GM23338 (cell line): ENCODE results near the gene ENPP7.

Experiments
- CREB1 ChIP-seq: fragments of 250-450 bp; sonication (Bioruptor Pico); IDR thresholded peaks from 2 replicates; pipeline ENCODE4 v1.5.0; 2020; ENCODE audit warnings: low read depth, mild to moderate bottlenecking, moderate library complexity
- EZH2 ChIP-seq: fragments of 200-600 bp; sonication (generic); IDR thresholded peaks from one replicate; pipeline ENCODE4 v1.8.0; 2017; ENCODE audit warnings: antibody characterized with exemption, mild to moderate bottlenecking, low read depth; ENCODE audit not compliant: unreplicated experiment
- EZH2phosphoT487 ChIP-seq: fragments of 200-600 bp; sonication (generic); IDR thresholded peaks from one replicate; pipeline ENCODE4 v1.8.1; 2018; ENCODE audit warnings: antibody characterized with exemption; ENCODE audit not compliant: unreplicated experiment
- JUNB ChIP-seq: IDR thresholded peaks from one replicate; pipeline ENCODE4 v1.6.1; 2016; ENCODE audit warnings: antibody characterized with exemption; ENCODE audit not compliant: unreplicated experiment
- POLR2AphosphoS5 ChIP-seq: IDR thresholded peaks from 2 replicates; pipeline ENCODE4 v1.6.1; 2016; ENCODE audit warnings: antibody characterized with exemption, low read depth
- ZNF114 ChIP-seq: fragments of 250-450 bp; sonication (Bioruptor Pico); IDR thresholded peaks from 2 replicates; pipeline ENCODE4 v1.5.0; 2020; ENCODE audit warnings: mild to moderate bottlenecking, moderate library complexity
- ZNF331 ChIP-seq: fragments of 250-450 bp; sonication (Bioruptor Pico); IDR thresholded peaks from 2 replicates; pipeline ENCODE4 v1.5.0; 2020; ENCODE audit warnings: low read depth, mild to moderate bottlenecking, moderate library complexity
- TF ChIP-seq, protein P1 (sequence below), 2 experiments: fragments of 200-600 bp in 1 of 2; sonication (generic) in 1 of 2; conservative IDR thresholded peaks; 2 replicates each; pipeline versions ENCODE4 v1.5.1 to v1.6.1; 2016 to 2017; ENCODE audit warnings: antibody characterized with exemption in 2 of 2, low read depth in 2 of 2, mild to moderate bottlenecking in 2 of 2, moderate library complexity in 1 of 2
- TF ChIP-seq, protein P2 (sequence below): IDR thresholded peaks from one replicate; pipeline ENCODE4 v1.6.1; 2018; ENCODE audit warnings: antibody characterized with exemption; ENCODE audit not compliant: unreplicated experiment
- TF ChIP-seq, protein P3 (sequence below): IDR thresholded peaks from 2 replicates; pipeline ENCODE4 v1.6.1; 2016; ENCODE audit warnings: antibody characterized with exemption

DNA sequence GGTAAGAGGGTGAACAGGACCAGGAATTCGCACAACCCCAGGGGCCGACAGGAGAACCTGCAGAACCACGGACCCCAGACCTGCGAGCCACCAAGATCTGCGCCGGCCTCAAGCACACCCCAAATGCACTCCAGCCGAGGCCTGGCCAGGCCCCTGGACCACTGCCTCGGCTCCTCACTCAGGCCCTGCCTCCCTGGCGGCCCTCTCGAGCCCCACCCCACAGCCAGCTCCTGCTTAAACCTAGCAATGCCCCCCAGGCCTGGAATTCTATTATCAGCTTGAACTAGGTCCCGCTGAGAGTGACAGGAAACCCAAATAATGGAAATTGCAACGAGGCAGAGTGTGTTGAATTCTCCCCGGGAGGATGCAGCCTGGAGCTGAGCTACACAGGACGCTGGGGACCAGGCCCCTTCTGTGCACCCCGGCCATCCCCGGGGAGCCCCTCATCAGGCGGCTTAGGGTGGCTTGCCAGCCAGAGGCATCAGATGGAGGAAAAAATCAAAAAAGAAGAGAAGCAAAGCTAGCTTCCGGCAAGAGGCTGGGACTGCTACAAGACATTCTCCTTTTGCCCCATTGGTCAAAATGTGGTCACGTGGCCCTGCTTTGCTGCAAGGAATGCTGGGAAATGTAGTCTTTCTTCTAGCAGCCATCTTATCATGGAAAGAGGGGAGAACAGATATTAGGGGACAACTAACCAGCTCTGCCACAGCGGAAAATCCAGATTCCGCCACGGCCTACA is 2.4 kb upstream of the ENPP7 start:
- TF ChIP-seq EZH2 = no peak
- TF ChIP-seq, protein P1, sequence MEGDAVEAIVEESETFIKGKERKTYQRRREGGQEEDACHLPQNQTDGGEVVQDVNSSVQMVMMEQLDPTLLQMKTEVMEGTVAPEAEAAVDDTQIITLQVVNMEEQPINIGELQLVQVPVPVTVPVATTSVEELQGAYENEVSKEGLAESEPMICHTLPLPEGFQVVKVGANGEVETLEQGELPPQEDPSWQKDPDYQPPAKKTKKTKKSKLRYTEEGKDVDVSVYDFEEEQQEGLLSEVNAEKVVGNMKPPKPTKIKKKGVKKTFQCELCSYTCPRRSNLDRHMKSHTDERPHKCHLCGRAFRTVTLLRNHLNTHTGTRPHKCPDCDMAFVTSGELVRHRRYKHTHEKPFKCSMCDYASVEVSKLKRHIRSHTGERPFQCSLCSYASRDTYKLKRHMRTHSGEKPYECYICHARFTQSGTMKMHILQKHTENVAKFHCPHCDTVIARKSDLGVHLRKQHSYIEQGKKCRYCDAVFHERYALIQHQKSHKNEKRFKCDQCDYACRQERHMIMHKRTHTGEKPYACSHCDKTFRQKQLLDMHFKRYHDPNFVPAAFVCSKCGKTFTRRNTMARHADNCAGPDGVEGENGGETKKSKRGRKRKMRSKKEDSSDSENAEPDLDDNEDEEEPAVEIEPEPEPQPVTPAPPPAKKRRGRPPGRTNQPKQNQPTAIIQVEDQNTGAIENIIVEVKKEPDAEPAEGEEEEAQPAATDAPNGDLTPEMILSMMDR (conservative IDR thresholded peaks at IDR 0.05; ENCODE audit: low read depth in 2 of 2) = no peak
- TF ChIP-seq EZH2phosphoT487 = no peak
- TF ChIP-seq, protein P2, sequence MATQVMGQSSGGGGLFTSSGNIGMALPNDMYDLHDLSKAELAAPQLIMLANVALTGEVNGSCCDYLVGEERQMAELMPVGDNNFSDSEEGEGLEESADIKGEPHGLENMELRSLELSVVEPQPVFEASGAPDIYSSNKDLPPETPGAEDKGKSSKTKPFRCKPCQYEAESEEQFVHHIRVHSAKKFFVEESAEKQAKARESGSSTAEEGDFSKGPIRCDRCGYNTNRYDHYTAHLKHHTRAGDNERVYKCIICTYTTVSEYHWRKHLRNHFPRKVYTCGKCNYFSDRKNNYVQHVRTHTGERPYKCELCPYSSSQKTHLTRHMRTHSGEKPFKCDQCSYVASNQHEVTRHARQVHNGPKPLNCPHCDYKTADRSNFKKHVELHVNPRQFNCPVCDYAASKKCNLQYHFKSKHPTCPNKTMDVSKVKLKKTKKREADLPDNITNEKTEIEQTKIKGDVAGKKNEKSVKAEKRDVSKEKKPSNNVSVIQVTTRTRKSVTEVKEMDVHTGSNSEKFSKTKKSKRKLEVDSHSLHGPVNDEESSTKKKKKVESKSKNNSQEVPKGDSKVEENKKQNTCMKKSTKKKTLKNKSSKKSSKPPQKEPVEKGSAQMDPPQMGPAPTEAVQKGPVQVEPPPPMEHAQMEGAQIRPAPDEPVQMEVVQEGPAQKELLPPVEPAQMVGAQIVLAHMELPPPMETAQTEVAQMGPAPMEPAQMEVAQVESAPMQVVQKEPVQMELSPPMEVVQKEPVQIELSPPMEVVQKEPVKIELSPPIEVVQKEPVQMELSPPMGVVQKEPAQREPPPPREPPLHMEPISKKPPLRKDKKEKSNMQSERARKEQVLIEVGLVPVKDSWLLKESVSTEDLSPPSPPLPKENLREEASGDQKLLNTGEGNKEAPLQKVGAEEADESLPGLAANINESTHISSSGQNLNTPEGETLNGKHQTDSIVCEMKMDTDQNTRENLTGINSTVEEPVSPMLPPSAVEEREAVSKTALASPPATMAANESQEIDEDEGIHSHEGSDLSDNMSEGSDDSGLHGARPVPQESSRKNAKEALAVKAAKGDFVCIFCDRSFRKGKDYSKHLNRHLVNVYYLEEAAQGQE = no peak
- TF ChIP-seq POLR2AphosphoS5 = no peak
- TF ChIP-seq JUNB = no peak
- no peak for TF ChIP-seq CREB1 (CRISPR knock-in tag)
- no peak for TF ChIP-seq ZNF114 (CRISPR knock-in tag)
- no peak for TF ChIP-seq ZNF331 (CRISPR knock-in tag)
- TF ChIP-seq, protein P3, sequence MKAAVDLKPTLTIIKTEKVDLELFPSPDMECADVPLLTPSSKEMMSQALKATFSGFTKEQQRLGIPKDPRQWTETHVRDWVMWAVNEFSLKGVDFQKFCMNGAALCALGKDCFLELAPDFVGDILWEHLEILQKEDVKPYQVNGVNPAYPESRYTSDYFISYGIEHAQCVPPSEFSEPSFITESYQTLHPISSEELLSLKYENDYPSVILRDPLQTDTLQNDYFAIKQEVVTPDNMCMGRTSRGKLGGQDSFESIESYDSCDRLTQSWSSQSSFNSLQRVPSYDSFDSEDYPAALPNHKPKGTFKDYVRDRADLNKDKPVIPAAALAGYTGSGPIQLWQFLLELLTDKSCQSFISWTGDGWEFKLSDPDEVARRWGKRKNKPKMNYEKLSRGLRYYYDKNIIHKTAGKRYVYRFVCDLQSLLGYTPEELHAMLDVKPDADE = 0 out of 2 replicates have a peak, but pooled peaks have one; percentile 68
